HUDEP-2 (cell line): ENCODE results near the gene CDK14.

Experiments
- DNase-seq, 76 experiments: peaks; one replicate each; lab custom pipeline; 2025; ENCODE audit not compliant: unreplicated experiment in 76 of 76; lab: John Stamatoyannopoulos, UW

CDK14 gene

GRCh38 chr7:90595801-90596670, at the start of gene CDK14:
CDK14 (plus strand) TSS chr7:90596321; CDS start chr7:90596628, 307 bp downstream.
- peak in 42 of 76 experiments; percentile 1 to 60 (median 26) for DNase-seq

- no peak for DNase-seq
Measured at GRCh38 chr7:90551036-90551435, 45.1 kb upstream of the CDK14 start.

GRCh38 chr7:90552521-90552920, 43.6 kb upstream of the CDK14 start:
- DNase-seq: no peak

- no peak for DNase-seq
Measured at GRCh38 chr7:90560730-90561129, 35.4 kb upstream of the CDK14 start.

- no peak for DNase-seq
Measured at GRCh38 chr7:90563286-90563685, 32.8 kb upstream of the CDK14 start.

GRCh38 chr7:90564455-90564854, 31.7 kb upstream of the CDK14 start:
- DNase-seq: no peak

- DNase-seq: no peak
Measured at GRCh38 chr7:90568213-90568612, 27.9 kb upstream of the CDK14 start.

- DNase-seq: no peak
Measured at GRCh38 chr7:90569368-90569767, 26.8 kb upstream of the CDK14 start.

GRCh38 chr7:90570373-90570959, 25.7 kb upstream of the CDK14 start:
- no peak for DNase-seq

GRCh38 chr7:90574146-90574819, 21.8 kb upstream of the CDK14 start:
- DNase-seq: peak in 1 of 76 experiments; percentile 1

- DNase-seq: no peak
Measured at GRCh38 chr7:90574820-90575187, 21.3 kb upstream of the CDK14 start.

GRCh38 chr7:90579181-90579688, 16.9 kb upstream of the CDK14 start:
- DNase-seq: peak in 4 of 76 experiments; percentile 0 to 10 (median 2)

- no peak for DNase-seq
Measured at GRCh38 chr7:90580051-90580450, 16.1 kb upstream of the CDK14 start.

- DNase-seq: no peak
Measured at GRCh38 chr7:90582164-90582563, 14.0 kb upstream of the CDK14 start.

GRCh38 chr7:90584378-90584777, 11.7 kb upstream of the CDK14 start:
- DNase-seq: no peak

- DNase-seq: no peak
Measured at GRCh38 chr7:90586091-90586490, 10.0 kb upstream of the CDK14 start.

GRCh38 chr7:90587766-90588165, 8.4 kb upstream of the CDK14 start:
- no peak for DNase-seq

GRCh38 chr7:90592033-90592432, 4.1 kb upstream of the CDK14 start:
- DNase-seq: no peak

GRCh38 chr7:90593205-90593604, 2.9 kb upstream of the CDK14 start:
- DNase-seq: no peak

- DNase-seq: no peak
Measured at GRCh38 chr7:90594751-90595317, 1.3 kb upstream of the CDK14 start.

- DNase-seq: no peak
Measured at GRCh38 chr7:90595342-90595800, 750 bp upstream of the CDK14 start.
